A549 (cell line): ENCODE measurements around the gene RNU1-2. TPM values are rescaled to one million over a fixed set of nuclear protein-coding genes. Genes with fewer than 3 reads are reported as not detected.
"Not testable (repeated sequence)": the region's sequence is repeated elsewhere in the genome, so short reads cannot be mapped to it uniquely, and the experiment has no call there.

Source experiments
- ATAC-seq, 2 experiments: fragments of 200-7000 bp in 1 of 2; fragments of >200 bp in 1 of 2; cut with Nextera tagmentation in 1 of 2; cut with Tn5 transposase in 1 of 2; 3 replicates each; pipeline versions ENCODE4 v1.8.0 to v1.9.1; 2018 to 2020; ENCODE audit warnings: mild to moderate bottlenecking in 1 of 2, moderate library complexity in 1 of 2
- CTCF ChIA-PET: fragments of 300-600 bp; sonication (Branson Sonifier 250); formaldehyde crosslinking; extraction: SDS; loops from one replicate; lab custom pipeline; 2021; ENCODE audit warnings: antibody characterized with exemption, inconsistent platforms; lab: Yijun Ruan, JAX
- POLR2A ChIA-PET: fragments of 350-600 bp; formaldehyde crosslinking; extraction: SDS; loops from one replicate; lab custom pipeline; 2021; ENCODE audit warnings: antibody characterized with exemption, inconsistent platforms; lab: Yijun Ruan, JAX
- DNase-seq, 2 experiments: peaks; one replicate each; pipeline versions ENCODE4 v3.0.0 to v3.0.0-alpha.2; 2011 to 2016; ENCODE audit warnings: low read depth in 1 of 2, low spot score in 1 of 2
- FAIRE-seq: peaks from 2 replicates; lab custom pipeline; 2011; peaks lifted over from hg19 to GRCh38; lab: Jason Lieb, UNC
- H3K27ac ChIP-seq, 2 experiments: fragments of >200 bp; sonication (Bioruptor Twin); formaldehyde crosslinking; 3 replicates each; pipeline ENCODE4 v1.5.1; 2016 to 2017
- H3K4me1 ChIP-seq: fragments of >200 bp; sonication (Bioruptor Twin); formaldehyde crosslinking; 3 replicates; pipeline ENCODE4 v1.6.1; 2016
- H3K4me2 ChIP-seq: fragments of >200 bp; sonication (Bioruptor Twin); formaldehyde crosslinking; 3 replicates; pipeline ENCODE4 v1.6.1; 2016
- H3K4me3 ChIP-seq: fragments of >200 bp; sonication (Bioruptor Twin); formaldehyde crosslinking; 3 replicates; pipeline ENCODE4 v1.5.1; 2016
- H3K9me3 ChIP-seq: fragments of >200 bp; sonication (Bioruptor Twin); formaldehyde crosslinking; 3 replicates; pipeline ENCODE4 v1.6.1; 2016
- BCL3 ChIP-seq: fragments of >200 bp; sonication (Bioruptor Twin); formaldehyde crosslinking; IDR thresholded peaks from 3 replicates; pipeline ENCODE4 v1.6.1; 2016
- CHD2 ChIP-seq: fragments of 150-350 bp; IDR thresholded peaks from 2 replicates; pipeline ENCODE4 v1.6.1; 2014; ENCODE audit warnings: low read length; ENCODE audit not compliant: partially characterized antibody
- CHD4 ChIP-seq: fragments of 200-600 bp; sonication (generic); IDR thresholded peaks from 2 replicates; pipeline ENCODE4 v1.6.1; 2016; ENCODE audit warnings: antibody characterized with exemption, mild to moderate bottlenecking, borderline replicate concordance
- FOXS1 ChIP-seq: fragments of 250-450 bp; sonication (Bioruptor Pico); IDR thresholded peaks from 2 replicates; pipeline ENCODE4 v1.5.0; 2020; ENCODE audit warnings: mild to moderate bottlenecking, moderate library complexity
- HEYL ChIP-seq: fragments of 250-450 bp; sonication (Bioruptor Pico); IDR thresholded peaks from 2 replicates; pipeline ENCODE4 v1.8.0; 2021; ENCODE audit warnings: mild to moderate bottlenecking, moderate library complexity
- HOXA7 ChIP-seq: fragments of 250-450 bp; sonication (Bioruptor Pico); IDR thresholded peaks from 2 replicates; pipeline ENCODE4 v1.5.0; 2020; ENCODE audit warnings: mild to moderate bottlenecking, moderate library complexity
- JUN ChIP-seq, 2 experiments: fragments of >200 bp; sonication (Bioruptor Twin); formaldehyde crosslinking; IDR thresholded peaks; 2 replicates in 1 of 2; 3 replicates in 1 of 2; pipeline ENCODE4 v1.6.1; 2016 to 2017
- KDM5A ChIP-seq: fragments of 200-600 bp; sonication (generic); IDR thresholded peaks from 2 replicates; pipeline ENCODE4 v1.6.1; 2016; ENCODE audit warnings: antibody characterized with exemption, mild to moderate bottlenecking
- MAX ChIP-seq: IDR thresholded peaks from 2 replicates; pipeline ENCODE4 v1.6.1; 2012
- MAZ ChIP-seq: fragments of 150-350 bp; IDR thresholded peaks from 2 replicates; pipeline ENCODE4 v1.6.1; 2014; ENCODE audit warnings: antibody characterized with exemption, low read depth, low read length, borderline replicate concordance
- MYC ChIP-seq: IDR thresholded peaks from 2 replicates; pipeline ENCODE4 v1.6.1; 2012; ENCODE audit warnings: mild to moderate bottlenecking, inconsistent platforms, low read length, improper control_type of control experiment, borderline replicate concordance
- NR3C1 ChIP-seq: fragments of >200 bp; sonication (Bioruptor Twin); formaldehyde crosslinking; IDR thresholded peaks from 3 replicates; pipeline ENCODE4 v1.6.1; 2017
- REST ChIP-seq: fragments of 200-600 bp; sonication (generic); IDR thresholded peaks from 2 replicates; pipeline ENCODE4 v1.6.1; 2016; ENCODE audit warnings: antibody characterized with exemption, mild to moderate bottlenecking, moderate library complexity
- RNF2 ChIP-seq: fragments of 200-600 bp; sonication (generic); IDR thresholded peaks from 2 replicates; pipeline ENCODE4 v1.6.1; 2016; ENCODE audit warnings: low read depth, mild to moderate bottlenecking, antibody characterized with exemption, moderate library complexity, borderline replicate concordance
- SREBF2 ChIP-seq: fragments of 450-650 bp; IDR thresholded peaks from 2 replicates; pipeline ENCODE4 v1.6.1; 2014; ENCODE audit warnings: mild to moderate bottlenecking, moderate library complexity
- TP53 ChIP-seq: fragments of 250-450 bp; sonication (Bioruptor Pico); IDR thresholded peaks from 2 replicates; pipeline ENCODE4 v1.5.0; 2021; ENCODE audit warnings: mild to moderate bottlenecking, moderate library complexity
- ZFP36 ChIP-seq: fragments of 450-650 bp; IDR thresholded peaks from 2 replicates; pipeline ENCODE4 v1.6.1; 2014; ENCODE audit warnings: borderline replicate concordance; ENCODE audit not compliant: partially characterized antibody
- ZSCAN20 ChIP-seq: fragments of 250-450 bp; sonication (Bioruptor Pico); IDR thresholded peaks from 2 replicates; pipeline ENCODE4 v1.8.0; 2022; ENCODE audit warnings: mild to moderate bottlenecking, moderate library complexity
- WGBS: methylation state at CpG from one replicate; pipeline ENCODE4 v1.1.6; 2017; ENCODE audit errors: missing lambda C conversion rate; 5-methylcytosine and 5-hydroxymethylcytosine counted together
- polyA plus RNA-seq, 4 experiments: library from polyadenylated mRNA; depleted of rRNA in 3 of 4; stranded (reverse); fragments of >200 nt; fragmentation: RNase III in 1 of 4; extraction: RNeasy Plus Mini Kit Qiagen cat#74134 plus additional on column Dnase treatment in 1 of 4; gene quantifications; 2 replicates in 3 of 4; 3 replicates in 1 of 4; pipeline ENCODE4 v1.2.3, GENCODE V29; 2011 to 2017

RNU1-2 gene
- polyA plus RNA-seq, 2 of the 4 experiments (the other 2 are of a cell fraction): 6.6 to 56.2 TPM

- no peak for TF ChIP-seq BCL3
- no peak for TF ChIP-seq SREBF2
- no peak for TF ChIP-seq JUN (IDR thresholded peaks at IDR 0.05)
- no peak for TF ChIP-seq HOXA7 (CRISPR knock-in tag)
- TF ChIP-seq, all 56 proteins: peak for 0
Observed at GRCh38 chr1:16882986-16883385, 12.8 kb upstream of the RNU1-2 start (continued).

- CTCF ChIA-PET, FAIRE-seq, H3K4me1 ChIP-seq, POLR2A ChIA-PET, ATAC-seq, DNase-seq, H3K4me3 ChIP-seq, H3K4me2 ChIP-seq, H3K9me3 ChIP-seq, H3K27ac ChIP-seq: not testable (repeated sequence)
- 60% methylated on average over 5 of the region's 5 CpGs for WGBS
Observed at GRCh38 chr1:16884487-16884886, 11.3 kb upstream of the RNU1-2 start.

- Histone ChIP-seq H3K4me1 (peaks cover 5% of the 10 kb centered on the region; the same call in 2 of the 3 replicates), H3K4me3 (no peak overlapping the region), H3K9me3 (no peaks in the 10 kb centered on the region), H3K4me2 (no peak overlapping the region), H3K27ac (no peak overlapping the region)
- DNase-seq (no peak), ATAC-seq (no peak), FAIRE-seq (no peak)
- POLR2A ChIA-PET: no interaction called here
- CTCF ChIA-PET: interaction anchor here (1.1 kb wide), 1 partner anchor 266 kb away, joined by 4 read pairs; no protein-coding TSS in a partner anchor
- TF ChIP-seq RNF2 (no peak), MAX (no peak), ZFP36 (no peak), KDM5A (no peak), MAZ (no peak), MYC (no peak), NR3C1 (no peak), FOXS1 (CRISPR knock-in tag) (no peak), CHD2 (no peak), CHD4 (no peak), TP53 (no peak), ZSCAN20 (CRISPR knock-in tag) (no peak), REST (no peak), HEYL (CRISPR knock-in tag) (no peak)
- WGBS: 84% methylated on average over 10 of the region's 20 CpGs
Observed at GRCh38 chr1:16886860-16887605, 8.7 kb upstream of the RNU1-2 start.
